ENCODE data around the gene GPC1. TPM values are rescaled to one million over a fixed set of nuclear protein-coding genes. Genes with fewer than 3 reads are reported as not detected.
A peak's percentile ranks its signal among the peaks of the same experiment; 100 is the strongest.

Gene GPC1
- total RNA-seq, 4 donors from 2014 or later, result 117 to 153 (median 144) TPM

DNA sequence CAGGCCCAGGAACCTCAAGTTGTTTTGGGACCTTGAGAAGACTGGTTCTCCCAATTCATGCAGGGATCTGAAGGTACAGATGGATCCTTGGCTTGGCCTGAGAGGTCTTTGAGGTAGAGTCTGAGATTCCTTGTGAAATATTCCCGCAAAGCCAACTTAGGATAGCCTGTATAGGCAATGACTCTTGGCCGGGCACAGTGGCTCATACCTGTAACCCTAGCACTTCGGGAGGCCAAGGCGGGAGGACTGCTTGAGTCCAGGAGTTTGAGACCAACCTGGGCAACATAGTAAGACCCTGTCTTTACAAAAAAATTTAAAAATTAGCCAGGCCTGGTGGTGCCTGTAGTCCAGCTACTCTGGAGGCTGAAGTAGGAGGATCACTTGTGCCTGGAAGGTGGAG is 81.9 kb downstream of the GPC1 start:
- Histone ChIP-seq H3K4me3 (no peak overlapping the region), H3K27ac (no peak overlapping the region), H3K36me3 (peaks cover 0 to 13% (median 3%) of the 10 kb centered on the region in 3 donors), H3K9me3 (no peaks in the 10 kb centered on the region), H3K27me3 (peaks cover 0 to 11% of the 10 kb centered on the region in 2 donors), H3K4me1 (peaks cover 0 to 21% (median 0%) of the 10 kb centered on the region in 4 donors)
- TF ChIP-seq, protein P1, sequence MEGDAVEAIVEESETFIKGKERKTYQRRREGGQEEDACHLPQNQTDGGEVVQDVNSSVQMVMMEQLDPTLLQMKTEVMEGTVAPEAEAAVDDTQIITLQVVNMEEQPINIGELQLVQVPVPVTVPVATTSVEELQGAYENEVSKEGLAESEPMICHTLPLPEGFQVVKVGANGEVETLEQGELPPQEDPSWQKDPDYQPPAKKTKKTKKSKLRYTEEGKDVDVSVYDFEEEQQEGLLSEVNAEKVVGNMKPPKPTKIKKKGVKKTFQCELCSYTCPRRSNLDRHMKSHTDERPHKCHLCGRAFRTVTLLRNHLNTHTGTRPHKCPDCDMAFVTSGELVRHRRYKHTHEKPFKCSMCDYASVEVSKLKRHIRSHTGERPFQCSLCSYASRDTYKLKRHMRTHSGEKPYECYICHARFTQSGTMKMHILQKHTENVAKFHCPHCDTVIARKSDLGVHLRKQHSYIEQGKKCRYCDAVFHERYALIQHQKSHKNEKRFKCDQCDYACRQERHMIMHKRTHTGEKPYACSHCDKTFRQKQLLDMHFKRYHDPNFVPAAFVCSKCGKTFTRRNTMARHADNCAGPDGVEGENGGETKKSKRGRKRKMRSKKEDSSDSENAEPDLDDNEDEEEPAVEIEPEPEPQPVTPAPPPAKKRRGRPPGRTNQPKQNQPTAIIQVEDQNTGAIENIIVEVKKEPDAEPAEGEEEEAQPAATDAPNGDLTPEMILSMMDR (IDR thresholded peaks at IDR 0.05), result no peak
- TF ChIP-seq EP300 (IDR thresholded peaks at IDR 0.05), result no peak
- TF ChIP-seq POLR2A (IDR thresholded peaks at IDR 0.05), result no peak
- 97 to 100% methylated on average over 3 to 4 of the region's 4 CpGs for WGBS, 2 donors
- DNase-seq (ENCODE audit: low spot score in 2 of 2), result no peak

Small RNA genes within 50 kb of the gene (small RNA-seq; reads per million reads assigned to genes)
- gene MIR149, result 25.7 reads per million, percentile 93 among the genes with 10 or more reads in this experiment

Other genes with a start within 250 kb of the GPC1 start
- 10 to 100 TPM; 14.2 to 24.0 (median 21.4) TPM for gene ANKMY1, start 122.3 kb downstream of the GPC1 start, total RNA-seq
- gene DUSP28, start 124.7 kb downstream of the GPC1 start, total RNA-seq, result 10 to 100 TPM in 1 of 4 donors, 1 to 10 TPM in 3; 4.5 to 16.1 (median 7.2) TPM
- 10 to 100 TPM; 55.3 to 90.6 (median 64.0) TPM for gene RNPEPL1, start 132.8 kb downstream of the GPC1 start, total RNA-seq
- 10 to 100 TPM; 28.0 to 66.3 (median 54.8) TPM for gene CAPN10, start 151.1 kb downstream of the GPC1 start, total RNA-seq
- gene GPR35, start 189.8 kb downstream of the GPC1 start, total RNA-seq, result 1 to 10 TPM in 3 of 4 donors, under 1 TPM in 1; 0.90 to 8.2 (median 2.0) TPM
- gene AQP12B, start 247.2 kb downstream of the GPC1 start, total RNA-seq, result under 1 TPM in 1 of 4 donors, not detected in 3; 0.22 TPM

Measured in tibial nerve (tissue), 4 donors.